HEK293T (cell line): Measurements from ENCODE around the gene DLX4.

Experiments
- ARNT ChIP-seq: fragments of 450-650 bp; IDR thresholded peaks from 2 replicates; pipeline ENCODE4 v1.6.1; 2017; ENCODE audit warnings: mild to moderate bottlenecking
- BHLHE40 ChIP-seq: fragments of 450-650 bp; IDR thresholded peaks from 2 replicates; pipeline ENCODE4 v1.6.1; 2016; ENCODE audit warnings: mild to moderate bottlenecking, moderate library complexity, borderline replicate concordance
- CTBP1 ChIP-seq: fragments of 450-650 bp; IDR thresholded peaks from 2 replicates; pipeline ENCODE4 v1.6.1; 2016; ENCODE audit warnings: borderline replicate concordance
- FOXM1 ChIP-seq: fragments of 450-650 bp; IDR thresholded peaks from 2 replicates; pipeline ENCODE4 v1.6.1; 2017; ENCODE audit warnings: mild to moderate bottlenecking, borderline replicate concordance
- L3MBTL2 ChIP-seq: fragments of 450-650 bp; conservative IDR thresholded peaks from 2 replicates; pipeline ENCODE4 v1.6.1; 2016; ENCODE audit warnings: mild to moderate bottlenecking
- TARDBP ChIP-seq: fragments of 450-650 bp; IDR thresholded peaks from 2 replicates; pipeline ENCODE4 v1.6.1; 2016

DNA sequence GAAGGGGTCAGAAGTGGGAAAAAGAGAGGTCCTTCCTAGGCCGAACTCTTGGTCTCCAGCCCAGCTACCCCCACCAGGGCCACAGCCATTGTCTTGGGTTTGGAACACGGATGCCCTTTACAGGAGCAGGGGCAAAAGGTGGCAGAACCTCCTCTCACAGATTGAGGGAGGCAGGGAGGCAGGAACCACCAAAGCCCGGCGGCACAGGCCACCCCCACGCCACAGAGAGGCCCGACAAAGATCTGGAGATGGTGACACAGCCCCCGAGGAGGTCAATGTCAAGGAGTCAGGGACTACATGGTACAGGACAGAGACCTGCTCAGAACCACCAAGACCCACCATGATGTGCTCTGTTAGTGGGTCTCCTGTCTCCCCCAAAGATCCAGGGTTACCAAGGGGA lies 44.4 kb upstream of the DLX4 start:
- no peak for TF ChIP-seq ARNT
- no peak for TF ChIP-seq BHLHE40
- no peak for TF ChIP-seq CTBP1
- no peak for TF ChIP-seq FOXM1
- TF ChIP-seq TARDBP, result no peak
- no peak for TF ChIP-seq L3MBTL2
